GM23338 (cell line): Measurements from ENCODE around the gene HELB. TPM values are rescaled to one million over a fixed set of nuclear protein-coding genes. Genes with fewer than 3 reads are reported as not detected.

Experiments used
- ATAC-seq: fragments of 200-7000 bp; cut with Tn5 transposase; 3 replicates; pipeline ENCODE4 v1.9.1; 2020
- DNase-seq: peaks from one replicate; pipeline ENCODE4 v3.0.0-alpha.2; 2015; ENCODE audit warnings: low spot score
- H2AFZ ChIP-seq: fragments of 200-600 bp; sonication (generic); 2 replicates; pipeline ENCODE4 v1.8.0; 2016; ENCODE audit warnings: antibody characterized with exemption, mild to moderate bottlenecking, moderate library complexity
- H3F3A ChIP-seq: fragments of 200-600 bp; sonication (generic); replicated peaks from 2 replicates; pipeline ENCODE4 v1.8.0; 2017; ENCODE audit warnings: antibody characterized with exemption, mixed run types, low read depth
- H3K27ac ChIP-seq: fragments of 200-600 bp; sonication (generic); 2 replicates; pipeline ENCODE4 v1.6.1; 2016; ENCODE audit warnings: low read depth
- H3K27me3 ChIP-seq: fragments of 200-600 bp; sonication (generic); 2 replicates; pipeline ENCODE4 v1.8.0; 2016; ENCODE audit warnings: mild to moderate bottlenecking, mixed run types, moderate library complexity; ENCODE audit not compliant: insufficient read depth
- H3K36me3 ChIP-seq: fragments of 200-600 bp; sonication (generic); 2 replicates; pipeline ENCODE4 v1.8.0; 2016; ENCODE audit warnings: mild to moderate bottlenecking; ENCODE audit not compliant: insufficient read depth
- H3K4me1 ChIP-seq: fragments of 200-600 bp; sonication (generic); 2 replicates; pipeline ENCODE4 v1.8.0; 2016; ENCODE audit warnings: mild to moderate bottlenecking, moderate library complexity; ENCODE audit not compliant: insufficient read depth
- H3K4me2 ChIP-seq: fragments of 200-600 bp; sonication (generic); 2 replicates; pipeline ENCODE4 v1.7.1; 2017; ENCODE audit warnings: mixed run types
- H3K4me3 ChIP-seq: fragments of 200-600 bp; sonication (generic); 2 replicates; pipeline ENCODE4 v1.6.1; 2016; ENCODE audit warnings: mixed run types
- H3K79me2 ChIP-seq: fragments of 200-600 bp; sonication (generic); replicated peaks from 2 replicates; pipeline ENCODE4 v1.8.0; 2017; ENCODE audit warnings: mild to moderate bottlenecking; ENCODE audit not compliant: insufficient read depth
- H3K9me2 ChIP-seq: fragments of 200-600 bp; sonication (generic); 2 replicates; pipeline ENCODE4 v1.8.0; 2017; ENCODE audit not compliant: insufficient read depth
- H4K20me1 ChIP-seq: fragments of 200-600 bp; sonication (generic); replicated peaks from 2 replicates; pipeline ENCODE4 v1.8.0; 2017; ENCODE audit warnings: mild to moderate bottlenecking; ENCODE audit not compliant: insufficient read depth
- H3K27ac Mint-ChIP-seq: 2 replicates; pipeline ENCODE4 v1.8.0; 2020; ENCODE audit warnings: inconsistent platforms, mild to moderate bottlenecking, moderate library complexity, mixed read lengths
- H3K27me3 Mint-ChIP-seq: 3 replicates; pipeline ENCODE4 v1.8.0; 2022; ENCODE audit warnings: low read depth, mild to moderate bottlenecking, moderate library complexity, mixed read lengths, inconsistent platforms; ENCODE audit not compliant: insufficient read depth, poor library complexity
- H3K36me3 Mint-ChIP-seq: 3 replicates; pipeline ENCODE4 v1.8.0; 2021; ENCODE audit warnings: low read depth, mild to moderate bottlenecking, inconsistent platforms, moderate library complexity, mixed read lengths
- H3K4me1 Mint-ChIP-seq: 3 replicates; pipeline ENCODE4 v1.8.0; 2020; ENCODE audit warnings: mild to moderate bottlenecking, inconsistent platforms, mixed read lengths
- H3K4me3 Mint-ChIP-seq: 3 replicates; pipeline ENCODE4 v1.8.0; 2021; ENCODE audit warnings: moderate library complexity, mild to moderate bottlenecking, inconsistent platforms, mixed read lengths
- H3K9me3 Mint-ChIP-seq: 3 replicates; pipeline ENCODE4 v1.8.0; 2020; ENCODE audit warnings: moderate library complexity, mild to moderate bottlenecking, inconsistent platforms, mixed read lengths
- CREB1 ChIP-seq: fragments of 250-450 bp; sonication (Bioruptor Pico); IDR thresholded peaks from 2 replicates; pipeline ENCODE4 v1.5.0; 2020; ENCODE audit warnings: low read depth, mild to moderate bottlenecking, moderate library complexity
- ETS1 ChIP-seq: IDR thresholded peaks from 2 replicates; pipeline ENCODE4 v1.6.1; 2016; ENCODE audit warnings: antibody characterized with exemption
- EZH2phosphoT487 ChIP-seq: fragments of 200-600 bp; sonication (generic); IDR thresholded peaks from one replicate; pipeline ENCODE4 v1.8.1; 2018; ENCODE audit warnings: antibody characterized with exemption; ENCODE audit not compliant: unreplicated experiment
- NANOG ChIP-seq: IDR thresholded peaks from 2 replicates; pipeline ENCODE4 v1.6.1; 2016; ENCODE audit warnings: antibody characterized with exemption, borderline replicate concordance
- POLR2AphosphoS5 ChIP-seq: IDR thresholded peaks from 2 replicates; pipeline ENCODE4 v1.6.1; 2016; ENCODE audit warnings: antibody characterized with exemption, low read depth
- STAT1 ChIP-seq: IDR thresholded peaks from one replicate; pipeline ENCODE4 v1.6.1; 2016; ENCODE audit warnings: antibody characterized with exemption; ENCODE audit not compliant: unreplicated experiment
- ZNF114 ChIP-seq: fragments of 250-450 bp; sonication (Bioruptor Pico); IDR thresholded peaks from 2 replicates; pipeline ENCODE4 v1.5.0; 2020; ENCODE audit warnings: mild to moderate bottlenecking, moderate library complexity
- ZNF331 ChIP-seq: fragments of 250-450 bp; sonication (Bioruptor Pico); IDR thresholded peaks from 2 replicates; pipeline ENCODE4 v1.5.0; 2020; ENCODE audit warnings: low read depth, mild to moderate bottlenecking, moderate library complexity
- ZNF462 ChIP-seq: fragments of 250-450 bp; sonication (Bioruptor Pico); IDR thresholded peaks from 2 replicates; pipeline ENCODE4 v1.5.0; 2020; ENCODE audit warnings: mild to moderate bottlenecking, moderate library complexity
- polyA plus RNA-seq: library from polyadenylated mRNA; unstranded; fragments of >200 nt; fragmentation: Nextera tagmentation; extraction: Ambion mirVana; gene quantifications from 2 replicates; pipeline ENCODE4 v1.2.1, GENCODE V29; 2016
- total RNA-seq: library from RNA; depleted of rRNA; stranded (reverse); fragments of >200 nt; shearing (Covaris generic); gene quantifications from 2 replicates; pipeline ENCODE4 v1.2.3, GENCODE V29; 2014

HELB gene
- total and polyA plus RNA-seq, 2 experiments from 2014 or later = 3.1 to 18.2 TPM

- no peaks in the 10 kb centered on the region for H3K79me2 ChIP-seq
- no peak overlapping the region for H2AFZ ChIP-seq
- no peaks in the 10 kb centered on the region for H3K4me1 Mint-ChIP-seq
- H3K36me3 ChIP-seq = no peaks in the 10 kb centered on the region
- H3K9me2 ChIP-seq = no peaks in the 10 kb centered on the region
- H3K9me3 Mint-ChIP-seq = no peaks in the 10 kb centered on the region
- H3K4me3 Mint-ChIP-seq = no peak overlapping the region
- DNase-seq (no peak), ATAC-seq (no peak)
- TF ChIP-seq POLR2AphosphoS5 (no peak), ZNF462 (no peak), EZH2phosphoT487 (no peak)
- no peak overlapping the region for H3K27ac Mint-ChIP-seq
- no peak overlapping the region for H3K4me3 ChIP-seq
- no peaks in the 10 kb centered on the region for H3K27me3 ChIP-seq
- no peaks in the 10 kb centered on the region for H3K4me1 ChIP-seq
- no peak overlapping the region for H3K4me2 ChIP-seq
- H4K20me1 ChIP-seq = no peaks in the 10 kb centered on the region
- no peaks in the 10 kb centered on the region; the same call in 2 of the 3 replicates for H3K36me3 Mint-ChIP-seq
- no peaks in the 10 kb centered on the region for H3F3A ChIP-seq
- H3K27me3 Mint-ChIP-seq = no peaks in the 10 kb centered on the region
- no peak overlapping the region for H3K27ac ChIP-seq
Measured at GRCh38 chr12:66321435-66321834, 19.1 kb downstream of the HELB start.

- Mint-ChIP-seq H3K27me3 (no peaks in the 10 kb centered on the region), H3K4me1 (no peaks in the 10 kb centered on the region), H3K9me3 (no peaks in the 10 kb centered on the region), H3K27ac (no peak overlapping the region), H3K36me3 (no peaks in the 10 kb centered on the region; the same call in 2 of the 3 replicates), H3K4me3 (no peak overlapping the region)
- Histone ChIP-seq H3K4me2 (no peak overlapping the region), H3K9me2 (no peaks in the 10 kb centered on the region), H3K4me3 (no peak overlapping the region), H3K36me3 (no peaks in the 10 kb centered on the region), H3K4me1 (no peaks in the 10 kb centered on the region), H3K79me2 (no peaks in the 10 kb centered on the region), H4K20me1 (no peaks in the 10 kb centered on the region), H3F3A (no peaks in the 10 kb centered on the region), H3K27me3 (no peaks in the 10 kb centered on the region), H3K27ac (no peak overlapping the region), H2AFZ (no peak overlapping the region)
- no peak for DNase-seq
- ATAC-seq = no peak
- TF ChIP-seq ZNF114 (CRISPR knock-in tag) (no peak), STAT1 (no peak), CREB1 (no peak), NANOG (no peak), ZNF331 (CRISPR knock-in tag) (no peak), POLR2AphosphoS5 (no peak), ETS1 (no peak)
Measured at GRCh38 chr12:66323017-66323416, 20.7 kb downstream of the HELB start.
